ENCODE results near the gene DCUN1D5.
"Not testable (repeated sequence)": the region's sequence is repeated elsewhere in the genome, so short reads cannot be mapped to it uniquely, and the experiment has no call there.

DCUN1D5 gene

DNA sequence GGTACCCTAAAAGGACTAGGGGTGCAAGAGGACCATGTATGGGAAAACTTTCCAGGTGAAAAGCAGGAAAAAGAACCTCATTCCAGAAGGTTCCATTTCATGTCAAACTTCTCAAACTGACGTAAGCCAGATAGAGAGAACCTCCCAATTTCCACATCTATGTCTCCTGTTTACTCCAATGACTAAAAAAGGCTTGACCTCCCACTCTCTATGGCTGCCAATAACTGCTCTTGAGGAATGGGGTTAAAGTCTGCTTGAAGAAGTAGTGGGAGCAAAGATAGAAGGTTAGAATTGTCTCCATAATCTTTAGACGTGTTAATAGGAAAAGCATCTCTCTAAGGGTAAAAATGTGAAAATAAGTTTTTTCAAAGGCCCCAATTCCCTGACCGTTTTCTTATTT is 38.0 kb downstream of the DCUN1D5 start:
- no peak for DNase-seq

DNA sequence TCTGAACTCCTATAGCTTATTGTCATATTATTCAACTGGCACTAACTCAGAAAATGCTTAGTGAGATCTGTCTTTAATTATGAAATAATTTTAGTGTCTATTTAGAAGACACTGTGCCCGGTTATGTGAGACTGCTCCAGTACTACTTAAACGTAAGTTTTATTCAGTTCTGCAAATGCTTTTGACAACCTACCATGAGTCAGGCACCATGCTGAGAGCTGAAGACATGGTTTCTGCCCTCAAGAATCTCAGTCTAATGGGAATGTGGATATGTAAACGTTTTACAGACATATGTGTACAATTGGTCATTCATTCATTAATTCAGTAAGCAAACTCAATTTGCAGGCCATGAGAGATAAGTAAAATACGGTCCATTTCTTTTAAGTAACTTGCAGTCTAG is 40.0 kb downstream of the DCUN1D5 start:
- no peak for DNase-seq

DNA sequence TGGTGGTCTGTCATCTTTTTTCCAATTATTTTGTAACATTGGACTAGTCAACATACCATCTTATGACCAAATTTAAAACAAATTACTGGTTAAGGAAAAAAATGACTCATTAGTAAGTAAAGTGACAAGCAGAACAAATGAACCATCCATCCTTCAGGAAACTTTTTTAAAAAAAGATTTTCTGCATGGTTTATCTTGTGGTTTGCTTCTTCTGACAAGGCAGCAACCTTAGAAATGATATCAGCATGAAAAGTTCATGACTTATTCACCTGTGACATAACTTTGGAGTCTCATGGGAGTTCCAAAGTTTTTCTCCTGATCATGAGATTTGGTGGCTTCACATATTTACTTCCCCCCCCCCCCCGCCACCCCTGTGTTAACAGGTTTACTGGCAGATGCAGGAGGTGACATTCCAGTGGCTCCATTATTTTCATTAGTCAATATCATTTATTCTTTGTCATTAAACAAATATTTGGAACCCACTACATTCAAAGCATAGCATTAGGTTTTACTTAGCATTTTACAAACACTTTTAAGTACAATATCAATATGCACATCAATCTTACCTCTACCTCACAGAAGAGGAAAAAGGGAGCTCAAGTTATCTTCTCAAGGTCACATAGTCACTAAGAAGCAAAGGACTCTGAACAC is 40.7 kb downstream of the DCUN1D5 start:
- DNase-seq = no peak

DNA sequence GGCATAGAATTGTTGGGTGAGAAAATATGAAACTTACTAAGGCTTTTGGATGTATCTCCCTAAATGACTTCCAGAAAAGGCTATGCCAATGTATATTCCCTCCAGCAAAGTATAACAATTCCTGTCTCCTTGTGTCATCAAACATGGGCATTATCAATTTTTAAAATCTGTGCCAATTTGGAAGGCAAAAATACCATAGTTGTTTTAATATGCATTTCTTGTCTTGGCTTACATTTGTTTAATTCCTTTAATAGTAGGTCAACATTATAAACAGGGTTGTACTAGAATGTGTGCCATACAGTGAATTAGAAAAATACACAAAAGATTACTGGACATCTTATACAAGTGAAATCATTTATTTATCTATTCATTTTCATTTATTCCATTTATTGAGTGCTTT is 41.6 kb downstream of the DCUN1D5 start:
- DNase-seq = no peak

DNA sequence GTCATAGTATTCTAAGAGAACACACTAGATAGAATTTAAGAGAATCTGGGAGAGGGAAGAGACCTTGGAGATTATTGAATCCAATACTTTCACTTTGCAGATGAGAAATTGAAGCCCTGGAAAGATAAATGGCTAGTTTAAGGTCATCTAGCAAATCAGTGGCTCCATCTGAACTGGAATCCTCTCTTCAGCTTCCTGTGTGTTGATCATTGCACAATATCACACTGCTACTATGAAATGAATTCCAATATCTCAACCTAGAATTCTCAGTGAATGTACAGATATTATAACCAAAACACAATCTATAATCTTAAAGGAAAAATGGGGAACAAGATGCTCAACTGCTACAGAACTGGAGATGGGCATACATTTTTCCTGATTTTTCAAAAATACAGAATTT is 44.1 kb downstream of the DCUN1D5 start:
- no peak for DNase-seq

- no peak for DNase-seq
Observed at GRCh38 chr11:103043826-103044678, 47.9 kb downstream of the DCUN1D5 start.

GRCh38 chr11:103042161-103042560 is 49.8 kb downstream of the DCUN1D5 start:
- DNase-seq = no peak

DNA sequence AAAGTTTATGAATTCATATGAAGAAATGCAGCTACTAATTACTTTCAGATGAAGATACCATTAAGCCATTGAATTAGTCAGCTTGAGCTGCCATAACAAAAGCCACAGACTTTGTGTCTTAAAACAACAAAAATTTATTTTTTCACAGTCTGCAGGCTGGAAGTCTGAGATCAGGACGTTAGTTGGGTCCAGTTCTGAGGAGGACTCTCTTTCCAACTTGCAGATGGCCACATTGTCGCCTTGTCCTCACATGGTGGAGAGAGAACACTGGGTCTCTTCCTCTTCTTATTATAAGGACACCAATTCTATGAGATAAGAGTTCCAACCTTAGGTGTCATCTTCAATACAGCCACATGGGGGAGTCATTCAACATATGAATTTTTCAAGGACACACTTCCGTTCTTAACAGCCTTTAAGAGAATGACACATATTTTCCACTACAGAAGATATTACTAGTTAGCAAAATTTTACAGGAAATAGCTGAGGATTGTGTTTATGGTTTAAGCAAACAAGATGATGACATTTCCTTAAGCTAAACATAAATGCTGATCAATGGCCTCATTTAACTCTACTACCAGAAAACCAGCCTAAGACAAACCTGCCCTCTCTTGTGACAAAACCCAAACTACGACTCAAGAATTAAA is 56.0 kb downstream of the DCUN1D5 start:
- peak; percentile 82 for DNase-seq

- DNase-seq = no peak
Observed at GRCh38 chr11:103035216-103035615, 56.7 kb downstream of the DCUN1D5 start.

GRCh38 chr11:103031834-103032233 is 60.1 kb downstream of the DCUN1D5 start:
- no peak for DNase-seq

- no peak for DNase-seq
Observed at GRCh38 chr11:103029401-103029800, 62.6 kb downstream of the DCUN1D5 start.

- DNase-seq = not testable (repeated sequence)
Observed at GRCh38 chr11:103028304-103029020, 63.5 kb downstream of the DCUN1D5 start.

- no peak for DNase-seq
Observed at GRCh38 chr11:103024086-103024485, 67.9 kb downstream of the DCUN1D5 start.

GRCh38 chr11:103016031-103016430 is 75.9 kb downstream of the DCUN1D5 start:
- DNase-seq = no peak

- no peak for DNase-seq
Observed at GRCh38 chr11:103013421-103013820, 78.5 kb downstream of the DCUN1D5 start.

All from CD4-positive, alpha-beta T cell treated with Interleukin-4 for 4 hours (primary cell).